H1 (cell line): ENCODE data around the gene AMER2. TPM values are rescaled to one million over a fixed set of nuclear protein-coding genes. Genes with fewer than 3 reads are reported as not detected.

Experiments
- CTCF ChIA-PET: fragments of 300-600 bp; sonication (Branson Sonifier 250); formaldehyde crosslinking; loops from one replicate; lab custom pipeline; 2021; ENCODE audit not compliant: partially characterized antibody; lab: Charles Lee
- POLR2A ChIA-PET: fragments of 300-600 bp; sonication (Branson Sonifier 250); formaldehyde crosslinking; loops from one replicate; lab custom pipeline; 2021; ENCODE audit warnings: inconsistent platforms; ENCODE audit not compliant: partially characterized antibody; lab: Charles Lee
- DNase-seq, 2 experiments: peaks; one replicate each; pipeline versions ENCODE4 v3.0.0 to v3.0.0-alpha.2; 2010 to 2022; ENCODE audit warnings: low spot score in 2 of 2, low read depth in 1 of 2, mixed read lengths in 1 of 2
- FAIRE-seq: peaks from 2 replicates; lab custom pipeline; 2011; peaks lifted over from hg19 to GRCh38; lab: Jason Lieb, UNC
- H2AFZ ChIP-seq: 2 replicates; pipeline ENCODE4 v1.8.1; 2012; ENCODE audit warnings: low read length, inconsistent platforms
- H2AK5ac ChIP-seq: 2 replicates; pipeline ENCODE4 v1.6.1; 2013; ENCODE audit warnings: low read depth, low read length
- H2BK120ac ChIP-seq: replicated peaks from 2 replicates; pipeline ENCODE3; 2013; ENCODE audit warnings: low read depth, low read length, inconsistent platforms
- H2BK12ac ChIP-seq: 2 replicates; pipeline ENCODE4 v1.6.1; 2013; ENCODE audit warnings: low read depth, low read length
- H2BK15ac ChIP-seq: 2 replicates; pipeline ENCODE4 v1.6.1; 2013; ENCODE audit warnings: low read length
- H2BK20ac ChIP-seq: 2 replicates; pipeline ENCODE4 v1.6.1; 2013; ENCODE audit warnings: low read length
- H2BK5ac ChIP-seq: 2 replicates; pipeline ENCODE4 v1.6.1; 2013; ENCODE audit warnings: low read depth, low read length
- H3K14ac ChIP-seq: 2 replicates; pipeline ENCODE4 v1.6.1; 2013; ENCODE audit warnings: inconsistent platforms; ENCODE audit not compliant: insufficient read length
- H3K18ac ChIP-seq: 2 replicates; pipeline ENCODE4 v1.6.1; 2013; ENCODE audit warnings: low read length; ENCODE audit errors: extremely low read depth
- H3K23ac ChIP-seq: 2 replicates; pipeline ENCODE4 v1.6.1; 2013; ENCODE audit warnings: inconsistent platforms; ENCODE audit not compliant: insufficient read length
- H3K23me2 ChIP-seq: 2 replicates; pipeline ENCODE4 v1.6.1; 2013; ENCODE audit warnings: low read depth, low read length
- H3K27ac ChIP-seq: 2 replicates; pipeline ENCODE4 v1.6.1; 2011; ENCODE audit warnings: low read depth, low read length, inconsistent platforms
- H3K27me3 ChIP-seq, 4 experiments: replicated peaks in 1 of 4; 1 replicate in 1 of 4; 2 replicates in 3 of 4; pipeline versions ENCODE4 v1.6.1 to v1.8.1; 2011 to 2013; ENCODE audit warnings: low read length in 3 of 4, mild to moderate bottlenecking in 3 of 4, inconsistent platforms in 2 of 4, mixed read lengths in 2 of 4, moderate library complexity in 1 of 4; ENCODE audit not compliant: control insufficient read depth in 3 of 4, insufficient read depth in 3 of 4; ENCODE audit errors: extremely low read depth in 1 of 4
- H3K36me3 ChIP-seq, 4 experiments: 2 replicates each; pipeline versions ENCODE4 v1.6.1 to v1.8.1; 2011 to 2013; ENCODE audit warnings: mild to moderate bottlenecking in 4 of 4, low read length in 3 of 4, moderate library complexity in 2 of 4, control low read depth in 1 of 4, inconsistent platforms in 1 of 4; ENCODE audit not compliant: insufficient read depth in 4 of 4, control insufficient read depth in 2 of 4
- H3K4ac ChIP-seq: replicated peaks from 2 replicates; pipeline ENCODE3; 2013; ENCODE audit warnings: low read length, low read depth, mixed read lengths, inconsistent platforms; ENCODE audit not compliant: insufficient read length
- H3K4me1 ChIP-seq, 4 experiments: replicated peaks in 1 of 4; 1 replicate in 1 of 4; 2 replicates in 3 of 4; pipeline versions ENCODE4 v1.6.1 to v1.8.1; 2011 to 2013; ENCODE audit warnings: low read length in 3 of 4, inconsistent platforms in 2 of 4, mixed read lengths in 1 of 4; ENCODE audit not compliant: insufficient read depth in 4 of 4, control insufficient read depth in 3 of 4
- H3K4me2 ChIP-seq, 2 experiments: 2 replicates each; pipeline versions ENCODE4 v1.6.1 to v1.8.1; 2011 to 2013; ENCODE audit warnings: low read depth in 2 of 2, low read length in 2 of 2, control low read depth in 1 of 2, inconsistent platforms in 1 of 2, mild to moderate bottlenecking in 1 of 2; ENCODE audit not compliant: insufficient read depth in 1 of 2
- H3K4me3 ChIP-seq, 4 experiments: fragments of 200-600, 300-600 bp in 1 of 4; sonication (generic), shearing (Covaris generic), sonication (Bioruptor Twin) in 1 of 4; 2 replicates each; pipeline versions ENCODE4 v1.5.1 to v1.8.1; 2011 to 2016; ENCODE audit warnings: low read length in 4 of 4, low read depth in 3 of 4, control low read depth in 2 of 4, inconsistent platforms in 2 of 4, mild to moderate bottlenecking in 2 of 4, mixed read lengths in 1 of 4, moderate library complexity in 1 of 4; ENCODE audit not compliant: insufficient read depth in 2 of 4; ENCODE audit errors: extremely low read depth in 1 of 4
- H3K56ac ChIP-seq: replicated peaks from 2 replicates; pipeline ENCODE3; 2013; ENCODE audit warnings: low read depth, mild to moderate bottlenecking, mixed read lengths, low read length, inconsistent platforms; ENCODE audit not compliant: insufficient read length
- H3K79me1 ChIP-seq: 2 replicates; pipeline ENCODE4 v1.6.1; 2013; ENCODE audit warnings: low read depth, low read length, control low read depth
- H3K79me2 ChIP-seq, 2 experiments: 2 replicates each; pipeline versions ENCODE4 v1.6.1 to v1.8.1; 2012 to 2013; ENCODE audit warnings: low read length in 2 of 2, mild to moderate bottlenecking in 2 of 2, inconsistent platforms in 1 of 2; ENCODE audit not compliant: insufficient read depth in 2 of 2, control insufficient read depth in 1 of 2
- H3K9ac ChIP-seq, 4 experiments: replicated peaks in 1 of 4; 1 replicate in 1 of 4; 2 replicates in 3 of 4; pipeline versions ENCODE4 v1.6.1 to v1.8.1; 2011 to 2013; ENCODE audit warnings: low read depth in 3 of 4, low read length in 3 of 4, control low read depth in 2 of 4, mild to moderate bottlenecking in 2 of 4, moderate library complexity in 2 of 4, inconsistent platforms in 1 of 4; ENCODE audit errors: extremely low read depth in 1 of 4
- H3K9me3 ChIP-seq, 2 experiments: 2 replicates each; pipeline versions ENCODE4 v1.6.1 to v1.8.1; 2012 to 2013; ENCODE audit warnings: mild to moderate bottlenecking in 2 of 2, moderate library complexity in 2 of 2, control low read depth in 1 of 2, inconsistent platforms in 1 of 2, low read depth in 1 of 2, low read length in 1 of 2, mixed read lengths in 1 of 2; ENCODE audit not compliant: insufficient read depth in 2 of 2
- H4K20me1 ChIP-seq, 2 experiments: replicated peaks in 1 of 2; 2 replicates each; pipeline versions ENCODE3 to v1.8.1; 2011 to 2013; ENCODE audit warnings: inconsistent platforms in 2 of 2, low read length in 2 of 2, mild to moderate bottlenecking in 1 of 2; ENCODE audit not compliant: insufficient read depth in 2 of 2, control insufficient read depth in 1 of 2
- H4K5ac ChIP-seq: 2 replicates; pipeline ENCODE4 v1.6.1; 2013; ENCODE audit warnings: low read length, low read depth, mixed read lengths, inconsistent platforms; ENCODE audit not compliant: insufficient read length
- H4K8ac ChIP-seq: 2 replicates; pipeline ENCODE4 v1.8.0; 2013; ENCODE audit warnings: mild to moderate bottlenecking, moderate library complexity, low read length, inconsistent platforms; ENCODE audit not compliant: insufficient read depth; ENCODE audit errors: extremely low read depth
- H4K91ac ChIP-seq: replicated peaks from 2 replicates; pipeline ENCODE3; 2013; ENCODE audit warnings: low read length, mixed read lengths, inconsistent platforms; ENCODE audit not compliant: insufficient read length
- ATF3 ChIP-seq: IDR thresholded peaks from 2 replicates; pipeline ENCODE4 v1.6.1; 2011; ENCODE audit warnings: low read depth, mild to moderate bottlenecking, low read length; ENCODE audit not compliant: insufficient read depth
- USF2 ChIP-seq: IDR thresholded peaks from 2 replicates; pipeline ENCODE4 v1.6.1; 2011; ENCODE audit warnings: low read length, improper control_type of control experiment
- WGBS, 2 experiments: shearing (Covaris generic) in 1 of 2; methylation state at CpG; one replicate each; pipeline versions ENCODE4 v1.1.6 to v1.1.7; 2013 to 2015; ENCODE audit warnings: low lambda C conversion rate in 2 of 2, mixed read lengths in 2 of 2, inconsistent platforms in 1 of 2, low coverage in 1 of 2, missing lambda C conversion rate in 1 of 2; ENCODE audit not compliant: insufficient replicate concordance in 2 of 2, insufficient coverage in 1 of 2, insufficient read length in 1 of 2; ENCODE audit errors: extremely low coverage in 1 of 2, missing lambda C conversion rate in 1 of 2; 5-methylcytosine and 5-hydroxymethylcytosine counted together
- polyA plus RNA-seq, 7 experiments: library from polyadenylated mRNA; depleted of rRNA in 3 of 7; stranded (reverse) in 5 of 7; unstranded in 2 of 7; fragments of >200 nt in 5 of 7; fragments of 200-250 nt in 2 of 7; gene quantifications; 1 replicate in 5 of 7; 2 replicates in 1 of 7; 4 replicates in 1 of 7; pipeline versions ENCODE4 v1.2.1 to v1.2.3, GENCODE V29; 2011 to 2013; ENCODE audit warnings: missing spikeins in 2 of 7, mixed read lengths in 2 of 7
- total RNA-seq: library from RNA; stranded (reverse); fragmentation: NEBNext Ultra II Directional; extraction: Animal tissue kit (Norgen Biotek cat#: 25700); gene quantifications from 2 replicates; pipeline ENCODE4 v1.2.1, GENCODE V29; 2021

The AMER2 gene
- total and polyA plus RNA-seq, 2 of the 8 experiments (the other 6 are each of a cell fraction or from before 2014, with no cell fraction given) = 0.14 to 0.50 TPM

- no peak overlapping the region for H2AK5ac ChIP-seq
- no peak overlapping the region for H3K56ac ChIP-seq
- no peak overlapping the region for H3K4me2 ChIP-seq
- H3K36me3 ChIP-seq = no peaks in the 10 kb centered on the region
- no peak overlapping the region for H2BK5ac ChIP-seq
- no peaks in the 10 kb centered on the region; a peak in 1 of 4 replicates for H3K9me3 ChIP-seq
- no peaks in the 10 kb centered on the region for H4K20me1 ChIP-seq
- no peak overlapping the region; the same call in 1 of the 2 replicates for H2AFZ ChIP-seq
- CTCF ChIA-PET = interaction anchor here (0.7 kb wide), 1 partner anchor 10 kb away, joined by 3 read pairs; no protein-coding TSS in a partner anchor
- H3K18ac ChIP-seq = no peak overlapping the region
- no peak for TF ChIP-seq ATF3
- no peak for TF ChIP-seq USF2
- TF ChIP-seq, all 59 proteins: peak for 0
- H3K9ac ChIP-seq = no peak overlapping the region
- H2BK20ac ChIP-seq = no peak overlapping the region
- no peaks in the 10 kb centered on the region for H3K23me2 ChIP-seq
- POLR2A ChIA-PET = no interaction called here
- no peak overlapping the region for H4K5ac ChIP-seq
- no peaks in the 10 kb centered on the region for H3K79me1 ChIP-seq
- no peak overlapping the region for H4K91ac ChIP-seq
- WGBS, 2 experiments = 95% methylated on average over 5 of the region's 5 CpGs; no CpG with 5 or more reads in 1 of the 2 experiments
- H3K4me3 ChIP-seq = no peak overlapping the region
- H3K4me1 ChIP-seq = peaks cover 0 to 5% (median under 1%) of the 10 kb centered on the region in 4 experiments; a peak in 2 of 7 replicates
- H2BK15ac ChIP-seq = no peak overlapping the region
- no peak overlapping the region for H3K23ac ChIP-seq
- H3K14ac ChIP-seq = no peak overlapping the region
- DNase-seq (no peak), FAIRE-seq (no peak)
- no peak overlapping the region for H4K8ac ChIP-seq
- no peak overlapping the region for H3K4ac ChIP-seq
- H3K27ac ChIP-seq = no peak overlapping the region; the same call in 1 of the 2 replicates
- no peak overlapping the region for H2BK120ac ChIP-seq
- no peaks in the 10 kb centered on the region for H3K27me3 ChIP-seq
- H3K79me2 ChIP-seq = no peaks in the 10 kb centered on the region
- H2BK12ac ChIP-seq = no peak overlapping the region
Measured at GRCh38 chr13:25198647-25199046, 26.6 kb upstream of the AMER2 start.
